ENCODE measurements around the gene BRD3. TPM values are rescaled to one million over a fixed set of nuclear protein-coding genes. Genes with fewer than 3 reads are reported as not detected.

BRD3 gene
- total and polyA plus RNA-seq, 2 donors = 11.6 to 20.2 TPM

DNA sequence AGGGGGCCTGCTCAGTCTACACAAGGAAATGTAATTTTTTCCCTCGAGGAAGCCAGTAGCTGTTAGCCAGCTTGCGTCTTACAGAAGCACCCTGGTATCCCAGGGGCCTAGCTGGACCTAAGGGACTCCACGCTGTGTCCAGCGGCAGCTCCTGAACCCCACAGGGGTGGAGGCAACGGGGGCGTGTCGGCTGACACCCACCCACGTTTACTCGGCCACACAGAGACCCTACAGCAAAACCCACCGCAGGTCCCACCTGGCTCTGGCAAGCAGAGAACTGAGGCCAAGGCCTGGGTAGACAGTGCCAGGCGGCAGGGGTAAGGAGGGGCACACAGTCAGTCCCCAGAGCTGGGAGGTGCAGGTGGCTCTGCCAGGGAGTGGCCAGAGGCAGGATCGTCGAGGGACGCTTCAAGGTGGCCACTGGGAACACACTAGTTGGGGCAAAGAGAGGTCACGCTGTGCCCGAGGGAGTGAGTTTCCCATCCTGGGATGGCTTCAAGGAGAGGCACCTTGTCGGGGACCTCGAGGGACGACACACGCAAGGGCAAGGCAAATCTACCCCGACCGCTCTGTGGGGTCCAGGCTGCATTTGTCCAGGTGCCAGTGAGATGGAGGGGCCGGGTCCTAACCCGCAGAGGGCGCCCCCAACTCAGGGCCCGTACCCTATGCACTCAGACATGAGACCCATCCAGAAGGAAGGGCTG is 21.8 kb downstream of the BRD3 start:
- no peak overlapping the region for H3K4me3 ChIP-seq (ENCODE audit: low read depth, low read length)
- H3K4me1 ChIP-seq (ENCODE audit: insufficient read depth) = no peaks in the 10 kb centered on the region
- WGBS = 85% methylated on average over 26 of the region's 26 CpGs
- no peak for DNase-seq (ENCODE audit: extremely low spot score)
- H3K27ac ChIP-seq (ENCODE audit: low read depth) = no peak overlapping the region
- H3K36me3 ChIP-seq (ENCODE audit: insufficient read depth) = peaks cover 14% of the 10 kb centered on the region

GRCh38 chr9:134044944-134045343 is 22.9 kb downstream of the BRD3 start:
- Histone ChIP-seq H3K27ac (ENCODE audit: low read depth) (no peak overlapping the region), H3K4me3 (ENCODE audit: low read depth, low read length) (no peak overlapping the region), H3K36me3 (ENCODE audit: insufficient read depth) (peaks cover 14% of the 10 kb centered on the region), H3K4me1 (ENCODE audit: insufficient read depth) (no peaks in the 10 kb centered on the region)
- WGBS = 90% methylated on average over 12 of the region's 12 CpGs
- no peak for DNase-seq (ENCODE audit: extremely low spot score)

DNA sequence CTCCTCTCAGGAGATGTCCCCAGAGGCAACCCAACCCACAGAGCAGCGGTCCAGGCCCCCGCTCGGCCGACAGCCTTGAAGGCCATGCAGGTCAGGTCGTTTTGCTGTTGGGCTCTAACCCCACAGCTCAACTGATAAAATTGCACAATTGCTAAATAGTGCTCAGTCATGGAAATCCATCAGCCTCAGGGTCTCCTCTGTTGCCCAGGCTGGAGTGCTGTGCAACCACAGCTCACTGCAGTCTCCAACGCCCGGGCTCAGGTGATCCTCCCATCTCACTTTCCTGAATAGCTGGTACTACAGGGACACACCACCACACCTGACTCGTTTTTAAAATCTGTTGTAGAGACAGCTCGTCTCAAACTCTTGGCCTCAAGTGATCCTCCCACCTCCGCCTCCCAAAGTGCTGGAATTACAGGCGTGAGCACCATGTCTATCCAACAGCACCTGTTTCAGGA is 24.3 kb downstream of the BRD3 start:
- 91% methylated on average over 11 of the region's 11 CpGs for WGBS
- H3K4me3 ChIP-seq (ENCODE audit: low read depth, low read length) = no peak overlapping the region
- H3K36me3 ChIP-seq (ENCODE audit: insufficient read depth) = peaks cover 5% of the 10 kb centered on the region
- DNase-seq (ENCODE audit: extremely low spot score) = no peak
- H3K27ac ChIP-seq (ENCODE audit: low read depth) = no peak overlapping the region
- no peaks in the 10 kb centered on the region for H3K4me1 ChIP-seq (ENCODE audit: insufficient read depth)

- H3K36me3 ChIP-seq (ENCODE audit: insufficient read depth) = peaks cover 3% of the 10 kb centered on the region
- no peak overlapping the region for H3K27ac ChIP-seq (ENCODE audit: low read depth)
- H3K4me3 ChIP-seq (ENCODE audit: low read depth, low read length) = no peak overlapping the region
- WGBS = 94% methylated on average over 16 of the region's 16 CpGs
- no peak for DNase-seq (ENCODE audit: extremely low spot score)
- no peaks in the 10 kb centered on the region for H3K4me1 ChIP-seq (ENCODE audit: insufficient read depth)
Measured at GRCh38 chr9:134041649-134041962, 26.2 kb downstream of the BRD3 start.

GRCh38 chr9:134040781-134041648 is 26.8 kb downstream of the BRD3 start:
- Histone ChIP-seq H3K27ac (ENCODE audit: low read depth) (no peak overlapping the region), H3K36me3 (ENCODE audit: insufficient read depth) (peaks cover 3% of the 10 kb centered on the region), H3K4me1 (ENCODE audit: insufficient read depth) (no peaks in the 10 kb centered on the region), H3K4me3 (ENCODE audit: low read depth, low read length) (no peak overlapping the region)
- no peak for DNase-seq (ENCODE audit: extremely low spot score)
- WGBS = 62% methylated on average over 21 of the region's 21 CpGs

- WGBS = 91% methylated on average over 17 of the region's 17 CpGs
- H3K4me3 ChIP-seq (ENCODE audit: low read depth, low read length) = no peak overlapping the region
- no peaks in the 10 kb centered on the region for H3K4me1 ChIP-seq (ENCODE audit: insufficient read depth)
- peaks cover 3% of the 10 kb centered on the region for H3K36me3 ChIP-seq (ENCODE audit: insufficient read depth)
- no peak overlapping the region for H3K27ac ChIP-seq (ENCODE audit: low read depth)
- no peak for DNase-seq (ENCODE audit: extremely low spot score)
Measured at GRCh38 chr9:134040176-134040565, 27.7 kb downstream of the BRD3 start.

- Histone ChIP-seq H3K4me3 (ENCODE audit: low read depth, low read length) (no peak overlapping the region), H3K27ac (ENCODE audit: low read depth) (no peak overlapping the region), H3K4me1 (ENCODE audit: insufficient read depth) (no peaks in the 10 kb centered on the region), H3K36me3 (ENCODE audit: insufficient read depth) (peaks cover 3% of the 10 kb centered on the region)
- no peak for DNase-seq (ENCODE audit: extremely low spot score)
- 97% methylated on average over 20 of the region's 20 CpGs for WGBS
Measured at GRCh38 chr9:134039386-134040175, 28.2 kb downstream of the BRD3 start.

DNA sequence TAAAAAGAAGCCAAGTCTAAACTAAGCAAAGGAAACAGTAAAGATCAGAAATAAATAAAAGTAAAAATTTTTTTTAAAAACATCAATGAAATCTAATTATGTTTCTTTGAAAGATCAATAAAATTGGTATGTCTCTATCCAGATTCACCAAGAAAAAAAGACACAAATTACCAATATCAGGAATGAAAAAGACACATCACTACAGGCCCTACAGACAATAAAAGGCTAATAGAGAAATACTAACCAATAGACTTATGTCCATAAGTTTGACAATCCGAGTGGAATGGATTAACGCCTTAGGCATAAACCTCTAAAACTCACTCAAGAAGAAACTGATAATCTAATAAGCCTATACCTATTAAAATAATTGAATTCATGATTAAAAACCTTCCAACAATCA is 30.2 kb downstream of the BRD3 start:
- no peaks in the 10 kb centered on the region for H3K4me1 ChIP-seq (ENCODE audit: insufficient read depth)
- H3K4me3 ChIP-seq (ENCODE audit: low read depth, low read length) = no peak overlapping the region
- no peak for DNase-seq (ENCODE audit: extremely low spot score)
- over 99% methylated on average over 2 of the region's 2 CpGs for WGBS
- H3K36me3 ChIP-seq (ENCODE audit: insufficient read depth) = peaks cover 4% of the 10 kb centered on the region
- H3K27ac ChIP-seq (ENCODE audit: low read depth) = no peak overlapping the region

DNA sequence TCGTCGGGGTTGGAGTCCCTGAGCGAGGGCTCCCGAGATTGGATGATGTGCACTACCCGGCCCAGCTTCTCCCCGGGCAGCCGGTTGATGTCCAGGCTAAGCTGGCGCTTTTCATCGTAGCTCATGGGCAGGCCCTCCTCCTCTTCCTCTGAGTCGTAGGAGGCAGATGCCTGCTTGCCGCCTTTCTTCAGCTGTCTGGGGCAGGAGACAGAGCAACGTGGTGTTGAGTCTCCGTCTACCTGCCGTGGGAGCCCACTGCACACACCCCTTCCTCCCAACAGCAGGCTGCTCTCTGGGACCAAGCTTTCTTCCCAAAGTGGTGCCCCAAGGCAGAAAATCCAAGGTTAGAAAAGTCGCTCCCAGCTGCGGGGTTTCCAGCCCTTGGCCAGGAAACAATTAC is 31.7 kb downstream of the BRD3 start:
- Histone ChIP-seq H3K27ac (ENCODE audit: low read depth) (no peak overlapping the region), H3K4me3 (ENCODE audit: low read depth, low read length) (no peak overlapping the region), H3K36me3 (ENCODE audit: insufficient read depth) (peaks cover 5% of the 10 kb centered on the region), H3K4me1 (ENCODE audit: insufficient read depth) (no peaks in the 10 kb centered on the region)
- no peak for DNase-seq (ENCODE audit: extremely low spot score)
- WGBS = 92% methylated on average over 16 of the region's 16 CpGs

GRCh38 chr9:134035041-134036039 is 32.5 kb downstream of the BRD3 start:
- WGBS = 92% methylated on average over 28 of the region's 28 CpGs
- Histone ChIP-seq H3K36me3 (ENCODE audit: insufficient read depth) (peaks cover 5% of the 10 kb centered on the region), H3K4me3 (ENCODE audit: low read depth, low read length) (no peak overlapping the region), H3K4me1 (ENCODE audit: insufficient read depth) (no peaks in the 10 kb centered on the region), H3K27ac (ENCODE audit: low read depth) (no peak overlapping the region)
- no peak for DNase-seq (ENCODE audit: extremely low spot score)

DNA sequence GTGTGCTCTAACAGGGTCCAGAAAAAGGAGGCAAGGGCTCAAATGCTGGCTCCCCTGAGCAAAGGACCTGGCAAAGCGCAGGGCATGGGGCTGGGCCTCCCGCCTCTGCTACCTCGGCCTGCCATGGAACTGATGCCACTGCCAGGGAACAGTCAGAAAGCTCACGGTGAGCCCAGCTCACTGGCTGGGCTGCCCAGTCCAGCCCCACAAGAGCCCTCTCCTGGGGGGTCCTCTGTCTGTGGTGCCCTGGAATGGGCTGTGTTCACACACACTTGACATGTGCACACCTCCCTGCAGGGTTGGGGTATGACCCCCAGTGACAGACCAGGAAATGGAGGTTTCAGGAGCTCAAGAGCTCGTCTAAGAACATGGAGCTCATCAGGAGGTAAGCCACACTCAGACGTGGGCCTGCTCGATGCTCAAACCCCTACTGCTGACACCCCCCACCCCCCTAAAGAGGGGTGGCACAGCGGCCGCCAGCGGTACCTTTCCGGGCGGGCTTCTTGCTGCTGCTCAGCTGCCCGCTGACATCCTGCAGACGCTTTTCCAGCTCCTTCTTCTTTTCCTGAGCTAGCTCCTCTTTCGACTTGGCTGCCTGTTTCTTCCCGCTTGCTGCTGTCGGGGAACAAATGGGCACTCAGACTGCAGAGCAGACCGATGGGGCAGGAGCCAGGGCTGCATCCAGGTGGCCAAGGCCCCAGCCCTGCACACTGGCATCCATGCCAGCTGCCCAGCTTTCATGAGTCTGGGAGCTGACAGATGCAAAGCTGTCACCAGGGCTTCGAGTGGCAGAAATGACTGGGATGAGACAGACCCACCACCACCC is 33.4 kb downstream of the BRD3 start:
- no peak for DNase-seq (ENCODE audit: extremely low spot score)
- Histone ChIP-seq H3K27ac (ENCODE audit: low read depth) (no peak overlapping the region), H3K4me1 (ENCODE audit: insufficient read depth) (no peaks in the 10 kb centered on the region), H3K36me3 (ENCODE audit: insufficient read depth) (peaks cover 5% of the 10 kb centered on the region), H3K4me3 (ENCODE audit: low read depth, low read length) (no peak overlapping the region)
- WGBS = 92% methylated on average over 19 of the region's 19 CpGs

DNA sequence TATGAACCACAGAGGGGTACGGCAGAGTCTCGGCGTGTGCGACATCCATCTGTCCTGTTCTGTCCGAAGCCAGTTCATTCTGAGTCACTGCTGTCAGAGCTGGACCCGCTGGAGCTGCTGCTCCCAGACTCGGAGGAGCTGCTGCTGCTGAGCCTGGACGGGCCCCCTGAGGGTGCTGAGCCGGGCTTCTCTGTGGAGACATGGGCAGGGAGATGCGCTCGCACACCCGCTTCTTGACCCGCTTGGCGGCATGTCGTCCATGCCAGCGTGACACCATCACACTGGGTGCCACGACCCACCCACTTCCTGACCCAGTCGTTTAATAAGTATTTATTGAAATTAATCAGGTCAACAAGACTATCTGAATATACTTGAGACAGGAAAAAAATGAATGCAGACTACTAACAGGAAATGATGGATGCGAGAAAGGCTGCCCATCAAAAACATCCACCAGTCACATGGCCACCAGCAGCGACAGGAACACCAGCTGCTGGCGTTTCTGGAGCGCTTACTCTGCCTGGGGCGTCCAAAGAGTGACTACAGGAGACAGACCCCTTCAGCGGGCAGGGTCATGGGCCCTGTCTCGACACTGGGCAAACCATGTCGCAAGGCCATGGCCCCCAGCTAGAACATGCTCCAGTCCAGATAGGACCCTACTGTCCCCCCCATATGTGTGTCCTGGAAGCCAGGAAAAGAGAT is 34.2 kb downstream of the BRD3 start:
- DNase-seq (ENCODE audit: extremely low spot score) = no peak
- H3K4me1 ChIP-seq (ENCODE audit: insufficient read depth) = no peaks in the 10 kb centered on the region

More for the DNA sequence above, 34.2 kb downstream of the BRD3 start:
- WGBS = 94% methylated on average over 26 of the region's 26 CpGs
- no peak overlapping the region for H3K27ac ChIP-seq (ENCODE audit: low read depth)
- no peak overlapping the region for H3K4me3 ChIP-seq (ENCODE audit: low read depth, low read length)
- peaks cover 5% of the 10 kb centered on the region for H3K36me3 ChIP-seq (ENCODE audit: insufficient read depth)

All from urinary bladder (tissue), 4 donors.